Thyroid gland (tissue), 4 donors: Measurements from ENCODE around the gene MAPK11.

ENCODE experiments used
- CTCF ChIP-seq, 6 experiments: fragments of 200-600 bp in 3 of 6; fragments of 450-650 bp in 3 of 6; sonication (generic) in 3 of 6; IDR thresholded peaks; one replicate each; pipeline ENCODE4 v1.5.1; 2016 to 2019; ENCODE audit warnings: antibody characterized with exemption in 6 of 6, mild to moderate bottlenecking in 2 of 6, inconsistent platforms in 1 of 6, moderate library complexity in 1 of 6
- POLR2A ChIP-seq, 2 donors: fragments of 450-650 bp; IDR thresholded peaks; one replicate each; pipeline ENCODE4 v1.6.1; 2017; ENCODE audit warnings: antibody characterized with exemption in 2 of 2, mild to moderate bottlenecking in 2 of 2, moderate library complexity in 1 of 2

GRCh38 chr22:50275181-50276055 lies 5.2 kb upstream of the MAPK11 start:
- TF ChIP-seq CTCF (IDR thresholded peaks at IDR 0.05) (no peak), POLR2A (IDR thresholded peaks at IDR 0.05) (no peak)
